Endothelial cell of umbilical vein (primary cell): Measurements from ENCODE around the gene CA11. TPM values are rescaled to one million over a fixed set of nuclear protein-coding genes. Genes with fewer than 3 reads are reported as not detected.

Experiments used
- BruUV-seq: library from RNA; stranded (reverse); fragments of 400-500 nt; replicated peaks from 2 replicates; lab custom pipeline; 2021; lab: Mats Ljungman, UMichigan
- CTCF ChIA-PET: fragments of 300-600, 350-600 bp; sonication (Branson Sonifier 250); formaldehyde crosslinking; loops from one replicate; lab custom pipeline; 2021; ENCODE audit warnings: antibody characterized with exemption, inconsistent platforms; lab: Charles Lee
- POLR2A ChIA-PET: fragments of 300-600, 350-600 bp; sonication (Branson Sonifier 250); formaldehyde crosslinking; loops from one replicate; lab custom pipeline; 2021; ENCODE audit warnings: antibody characterized with exemption, inconsistent platforms; lab: Charles Lee
- DNase-seq: peaks from one replicate; pipeline ENCODE4 v3.0.0-alpha.2; 2011; ENCODE audit warnings: low read depth, low spot score
- FAIRE-seq: peaks from 2 replicates; lab custom pipeline; 2011; peaks lifted over from hg19 to GRCh38; lab: Jason Lieb, UNC
- H2AFZ ChIP-seq: 2 replicates; pipeline ENCODE4 v1.6.0; 2012; ENCODE audit warnings: low read depth, low read length, control low read depth, inconsistent platforms
- H3K27ac ChIP-seq: 2 replicates; pipeline ENCODE4 v1.5.1; 2011; ENCODE audit warnings: low read depth, mild to moderate bottlenecking, control low read depth, low read length, moderate library complexity; ENCODE audit not compliant: insufficient read depth
- H3K27me3 ChIP-seq, 2 experiments: 2 replicates each; pipeline versions ENCODE4 v1.6.0 to v1.6.1; 2011; ENCODE audit warnings: low read length in 2 of 2, mixed read lengths in 1 of 2; ENCODE audit not compliant: control insufficient read depth in 2 of 2, insufficient read depth in 2 of 2
- H3K36me3 ChIP-seq, 2 experiments: 2 replicates in 1 of 2; 3 replicates in 1 of 2; pipeline ENCODE4 v1.5.1; 2011; ENCODE audit warnings: low read length in 2 of 2, mild to moderate bottlenecking in 1 of 2, moderate library complexity in 1 of 2; ENCODE audit not compliant: control insufficient read depth in 2 of 2, insufficient read depth in 2 of 2; ENCODE audit errors: extremely low read depth in 1 of 2
- H3K4me1 ChIP-seq: 3 replicates; pipeline ENCODE4 v1.5.1; 2011; ENCODE audit warnings: mild to moderate bottlenecking, low read length; ENCODE audit not compliant: control insufficient read depth, insufficient read depth; ENCODE audit errors: extremely low read depth
- H3K4me2 ChIP-seq: 2 replicates; pipeline ENCODE4 v1.6.1; 2011; ENCODE audit warnings: low read length, control low read depth, mixed read lengths; ENCODE audit not compliant: insufficient read depth
- H3K4me3 ChIP-seq, 3 experiments: fragments of 200-600 bp in 1 of 3; sonication (generic), shearing (Covaris generic) in 1 of 3; replicated peaks in 1 of 3; 2 replicates each; pipeline ENCODE4 v1.5.1; 2011 to 2016; ENCODE audit warnings: control low read depth in 3 of 3, low read length in 3 of 3, mild to moderate bottlenecking in 2 of 3, inconsistent platforms in 1 of 3, low read depth in 1 of 3, moderate library complexity in 1 of 3; ENCODE audit not compliant: insufficient read depth in 1 of 3
- H3K79me2 ChIP-seq: 2 replicates; pipeline ENCODE4 v1.6.0; 2012; ENCODE audit warnings: low read length, inconsistent platforms; ENCODE audit not compliant: control insufficient read depth, insufficient read depth
- H3K9ac ChIP-seq: replicated peaks from 2 replicates; pipeline ENCODE3; 2011; ENCODE audit warnings: low read length, control low read depth; ENCODE audit not compliant: insufficient read depth; ENCODE audit errors: extremely low read depth
- H3K9me1 ChIP-seq: replicated peaks from 3 replicates; pipeline ENCODE4 v1.6.0; 2011; ENCODE audit warnings: mild to moderate bottlenecking, low read length; ENCODE audit not compliant: control insufficient read depth, insufficient read depth; ENCODE audit errors: extremely low read depth
- H3K9me3 ChIP-seq: replicated peaks from 2 replicates; pipeline ENCODE4 v1.5.1; 2012; ENCODE audit warnings: low read length, inconsistent platforms; ENCODE audit not compliant: control insufficient read depth, insufficient read depth
- H4K20me1 ChIP-seq: replicated peaks from 2 replicates; pipeline ENCODE3; 2011; ENCODE audit warnings: mild to moderate bottlenecking, low read length; ENCODE audit not compliant: control insufficient read depth, insufficient read depth; ENCODE audit errors: extremely low read depth
- EZH2 ChIP-seq: IDR thresholded peaks from 2 replicates; pipeline ENCODE4 v1.6.1; 2012; ENCODE audit warnings: borderline replicate concordance, low read depth, mild to moderate bottlenecking, moderate library complexity, low read length, inconsistent platforms; ENCODE audit not compliant: severe bottlenecking
- FOS ChIP-seq: IDR thresholded peaks from 2 replicates; pipeline ENCODE4 v1.6.1; 2011; ENCODE audit warnings: mild to moderate bottlenecking, low read length, moderate library complexity, borderline replicate concordance; ENCODE audit not compliant: insufficient read depth
- GATA2 ChIP-seq: IDR thresholded peaks from 2 replicates; pipeline ENCODE4 v1.7.0; 2011; ENCODE audit warnings: low read depth, mild to moderate bottlenecking, moderate library complexity, mixed read lengths, low read length; ENCODE audit not compliant: insufficient read length, insufficient read depth
- JUN ChIP-seq: IDR thresholded peaks from 2 replicates; pipeline ENCODE4 v1.6.1; 2011; ENCODE audit warnings: borderline replicate concordance, low read depth; ENCODE audit not compliant: insufficient read length, insufficient read depth
- MYC ChIP-seq: IDR thresholded peaks from one replicate; pipeline ENCODE4 v1.6.1; 2011; ENCODE audit warnings: mild to moderate bottlenecking, low read depth, low read length
- POLR2A ChIP-seq: IDR thresholded peaks from 2 replicates; pipeline ENCODE4 v1.6.1; 2012; ENCODE audit warnings: low read depth, mild to moderate bottlenecking, control low read depth, low read length
- POLR2AphosphoS5 ChIP-seq: IDR thresholded peaks from 2 replicates; pipeline ENCODE4 v1.6.1; 2012; ENCODE audit warnings: low read depth, mild to moderate bottlenecking, control low read depth, low read length, moderate library complexity; ENCODE audit not compliant: insufficient read depth
- dilution Hi-C: fragments of 300-500 bp; cut with MboI; formaldehyde crosslinking; loops from one replicate; pipeline ENCODE4 v1.15.0; 2019; ENCODE audit warnings: low sequenced_read_pairs; ENCODE audit not compliant: extremely low pct_ligation_motif_present
- intact Hi-C: fragments of 100-400 bp; cut with micrococcal nuclease; formaldehyde crosslinking; loops from one replicate; pipeline ENCODE4 v1.10.0; 2022
- polyA plus RNA-seq, 4 experiments: library from polyadenylated mRNA; depleted of rRNA in 3 of 4; stranded (reverse) in 3 of 4; unstranded in 1 of 4; fragments of >200 nt; gene quantifications; 2 replicates each; pipeline versions ENCODE4 v1.2.1 to v1.2.3, GENCODE V29; 2011 to 2012; ENCODE audit warnings: missing spikeins in 1 of 4
- total RNA-seq: library from RNA; stranded (reverse); gene quantifications from 2 replicates; pipeline ENCODE4 v1.2.3, GENCODE V29; 2021
- TF ChIP-seq, protein P1 (sequence below): IDR thresholded peaks from 2 replicates; pipeline ENCODE4 v1.6.1; 2011; ENCODE audit not compliant: insufficient read depth, insufficient read length
- TF ChIP-seq, protein P2 (sequence below), 2 donors: IDR thresholded peaks; 1 replicate in 1 of 2; 2 replicates in 1 of 2; pipeline ENCODE4 v1.5.1; 2011; ENCODE audit warnings: low read length in 2 of 2, mild to moderate bottlenecking in 2 of 2, moderate library complexity in 2 of 2, control low read depth in 1 of 2, inconsistent platforms in 1 of 2, low read depth in 1 of 2; ENCODE audit not compliant: insufficient read depth in 1 of 2; ENCODE audit errors: extremely low read depth in 1 of 2

Gene CA11
- total and polyA plus RNA-seq, 2 donors (not counting 3 experiments of a cell fraction or from before 2014, with no cell fraction given): 2.8 to 4.7 TPM

DNA sequence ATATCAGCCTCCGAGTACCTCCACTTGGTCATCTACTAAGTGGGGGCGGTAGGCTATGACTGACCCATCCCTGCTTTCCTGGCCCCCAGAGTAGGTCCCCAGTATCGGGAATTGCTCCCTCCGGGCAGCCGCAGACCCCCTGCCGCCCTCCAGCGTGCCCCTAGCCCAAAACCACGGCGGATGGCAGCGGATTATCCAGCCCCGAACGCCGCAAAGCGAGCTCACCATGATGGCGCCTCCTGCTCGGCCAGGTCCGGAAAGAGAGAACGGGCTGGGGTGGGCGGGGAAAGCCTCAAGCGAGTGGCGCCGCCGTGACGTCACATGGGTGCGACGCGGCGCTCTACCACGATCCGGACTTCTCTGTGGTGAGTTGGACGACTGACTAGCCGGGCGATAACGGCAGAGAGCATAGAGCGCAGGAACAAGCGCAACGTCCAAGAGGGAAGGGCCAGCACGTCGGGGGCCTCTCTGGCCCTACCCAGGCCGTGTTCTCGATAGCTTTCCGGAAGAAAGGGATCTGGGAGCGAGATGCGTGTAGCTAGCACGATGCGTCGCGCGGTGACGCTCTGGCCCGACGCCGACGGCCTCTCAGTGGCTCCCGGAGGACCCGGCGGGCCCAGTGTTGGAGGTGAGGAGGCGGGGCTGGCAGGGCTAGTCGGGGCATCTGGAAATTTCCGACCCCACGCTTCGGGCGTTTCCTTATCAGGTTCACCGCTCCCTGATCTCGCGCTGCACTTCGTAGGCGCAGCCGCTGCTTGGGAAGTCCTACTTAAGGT, 26.9 kb downstream of the CA11 start, which contains the start of the genes RPL18 and SPHK2:
TSS of gene RPL18 (minus strand) at position 263 of the 776 bp plus-strand sequence. CDS start at position 228, 35 bp downstream.
TSS of gene SPHK2 (plus strand) at position 591 of the 776 bp plus-strand sequence. CDS start 1,009 bp downstream, outside the sequence.
- TF ChIP-seq, protein P1, sequence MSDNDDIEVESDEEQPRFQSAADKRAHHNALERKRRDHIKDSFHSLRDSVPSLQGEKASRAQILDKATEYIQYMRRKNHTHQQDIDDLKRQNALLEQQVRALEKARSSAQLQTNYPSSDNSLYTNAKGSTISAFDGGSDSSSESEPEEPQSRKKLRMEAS: peak; percentile 59
- TF ChIP-seq EZH2: no peak
- peak; percentile 98 for TF ChIP-seq POLR2AphosphoS5
- TF ChIP-seq GATA2: peak; percentile 23
- TF ChIP-seq, protein P2, sequence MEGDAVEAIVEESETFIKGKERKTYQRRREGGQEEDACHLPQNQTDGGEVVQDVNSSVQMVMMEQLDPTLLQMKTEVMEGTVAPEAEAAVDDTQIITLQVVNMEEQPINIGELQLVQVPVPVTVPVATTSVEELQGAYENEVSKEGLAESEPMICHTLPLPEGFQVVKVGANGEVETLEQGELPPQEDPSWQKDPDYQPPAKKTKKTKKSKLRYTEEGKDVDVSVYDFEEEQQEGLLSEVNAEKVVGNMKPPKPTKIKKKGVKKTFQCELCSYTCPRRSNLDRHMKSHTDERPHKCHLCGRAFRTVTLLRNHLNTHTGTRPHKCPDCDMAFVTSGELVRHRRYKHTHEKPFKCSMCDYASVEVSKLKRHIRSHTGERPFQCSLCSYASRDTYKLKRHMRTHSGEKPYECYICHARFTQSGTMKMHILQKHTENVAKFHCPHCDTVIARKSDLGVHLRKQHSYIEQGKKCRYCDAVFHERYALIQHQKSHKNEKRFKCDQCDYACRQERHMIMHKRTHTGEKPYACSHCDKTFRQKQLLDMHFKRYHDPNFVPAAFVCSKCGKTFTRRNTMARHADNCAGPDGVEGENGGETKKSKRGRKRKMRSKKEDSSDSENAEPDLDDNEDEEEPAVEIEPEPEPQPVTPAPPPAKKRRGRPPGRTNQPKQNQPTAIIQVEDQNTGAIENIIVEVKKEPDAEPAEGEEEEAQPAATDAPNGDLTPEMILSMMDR (IDR thresholded peaks at IDR 0.05; ENCODE audit: extremely low read depth in 1 of 2, insufficient read depth in 1 of 2, low read depth in 1 of 2, low read length in 2 of 2): no peak
- TF ChIP-seq MYC: peak; percentile 47
- TF ChIP-seq JUN: peak; percentile 2
- TF ChIP-seq POLR2A: peak; percentile 96
- peak; percentile 18 for TF ChIP-seq FOS
- Histone ChIP-seq H3K4me3 (peak within 1 kb of the TSS; percentile 85 to 99 (median 96)), H4K20me1 (no peaks in the 10 kb centered on the region), H3K79me2 (peaks cover 38% of the 10 kb centered on the region), H3K4me2 (peak within 1 kb of the TSS; percentile 99), H2AFZ (peak within 1 kb of the TSS; percentile 81), H3K27me3 (no peaks in the 10 kb centered on the region), H3K9me1 (no peaks in the 10 kb centered on the region), H3K36me3 (peaks cover 19 to 24% of the 10 kb centered on the region in 2 experiments), H3K27ac (peak within 1 kb of the TSS; percentile 86), H3K9ac (peak within 1 kb of the TSS; percentile 99), H3K9me3 (no peaks in the 10 kb centered on the region), H3K4me1 (peaks cover 31% of the 10 kb centered on the region)
- ChIA-PET CTCF (interaction anchor here (0.7 to 1.4 kb wide), 4 partner anchors 10 to 27 kb away, joined by 3 to 12 read pairs (median 4); partner anchors contain the start of gene CA11), POLR2A (interaction anchor here (0.5 to 1.6 kb wide), 13 partner anchors 10 to 374 kb away, joined by 3 to 15 read pairs (median 4); partner anchors contain the start of genes GYS1 and RUVBL2)
- dilution Hi-C loops: no loop called here
- BruUV-seq: no TSS peak
- DNase-seq: peak; percentile 100
- intact Hi-C loops: loop anchor here (1.0 kb wide), 1 partner anchor 18 kb away; the partner anchor contains the start of gene DBP
- FAIRE-seq: peak; percentile 99
